H9 (cell line): ENCODE measurements around the gene TRAF3. TPM values are rescaled to one million over a fixed set of nuclear protein-coding genes. Genes with fewer than 3 reads are reported as not detected.

Source experiments
- DNase-seq: peaks from one replicate; pipeline ENCODE4 v3.0.0-alpha.2; 2017
- H2AFZ ChIP-seq: one replicate; pipeline ENCODE4 v1.6.1; 2013; ENCODE audit warnings: mild to moderate bottlenecking, low read length, control low read depth, moderate library complexity
- H2AK5ac ChIP-seq: 2 replicates; pipeline ENCODE4 v1.6.1; 2013; ENCODE audit warnings: low read length, control low read depth, mixed read lengths; ENCODE audit not compliant: insufficient read length
- H2BK120ac ChIP-seq: one replicate; pipeline ENCODE4 v1.6.1; 2013; ENCODE audit warnings: low read depth, mild to moderate bottlenecking, low read length, control low read depth, inconsistent platforms; ENCODE audit not compliant: poor library complexity, severe bottlenecking
- H2BK12ac ChIP-seq: 2 replicates; pipeline ENCODE4 v1.6.1; 2013; ENCODE audit warnings: low read length, control low read depth, mixed read lengths, low read depth; ENCODE audit not compliant: insufficient read length
- H2BK15ac ChIP-seq: 2 replicates; pipeline ENCODE4 v1.6.1; 2013; ENCODE audit warnings: low read depth, low read length, control low read depth
- H2BK20ac ChIP-seq: one replicate; pipeline ENCODE4 v1.6.1; 2013; ENCODE audit warnings: low read depth, mild to moderate bottlenecking, low read length, control low read depth, inconsistent platforms; ENCODE audit not compliant: poor library complexity, severe bottlenecking
- H2BK5ac ChIP-seq: 2 replicates; pipeline ENCODE4 v1.6.1; 2013; ENCODE audit warnings: low read length, control low read depth, mixed read lengths; ENCODE audit not compliant: insufficient read length
- H3K14ac ChIP-seq: 2 replicates; pipeline ENCODE4 v1.6.1; 2013; ENCODE audit warnings: low read length, control low read depth; ENCODE audit not compliant: insufficient read depth
- H3K18ac ChIP-seq: 2 replicates; pipeline ENCODE4 v1.6.1; 2013; ENCODE audit warnings: low read depth, mild to moderate bottlenecking, mixed read lengths, low read length, control low read depth; ENCODE audit not compliant: insufficient read length
- H3K23ac ChIP-seq: 2 replicates; pipeline ENCODE4 v1.6.1; 2013; ENCODE audit warnings: low read length, control low read depth, mixed read lengths, low read depth; ENCODE audit not compliant: insufficient read length
- H3K23me2 ChIP-seq: 2 replicates; pipeline ENCODE4 v1.6.1; 2013; ENCODE audit warnings: low read depth, mild to moderate bottlenecking, mixed read lengths, low read length, control low read depth; ENCODE audit not compliant: insufficient read length, poor library complexity, severe bottlenecking
- H3K27ac ChIP-seq: 2 replicates; pipeline ENCODE4 v1.5.1; 2013; ENCODE audit warnings: low read length, control low read depth, mixed read lengths, low read depth; ENCODE audit not compliant: insufficient read length
- H3K27me3 ChIP-seq: 2 replicates; pipeline ENCODE4 v1.6.1; 2013; ENCODE audit warnings: low read length, control low read depth, inconsistent platforms; ENCODE audit not compliant: insufficient read depth
- H3K4ac ChIP-seq: 2 replicates; pipeline ENCODE4 v1.6.1; 2013; ENCODE audit warnings: low read depth, mild to moderate bottlenecking, control low read depth, inconsistent platforms, low read length, moderate library complexity
- H3K4me1 ChIP-seq: 2 replicates; pipeline ENCODE4 v1.6.1; 2013; ENCODE audit warnings: low read length, control low read depth, inconsistent platforms; ENCODE audit not compliant: insufficient read depth
- H3K4me2 ChIP-seq: 2 replicates; pipeline ENCODE4 v1.6.1; 2013; ENCODE audit warnings: low read length, control low read depth, mixed read lengths; ENCODE audit not compliant: insufficient read length, insufficient read depth
- H3K56ac ChIP-seq: 2 replicates; pipeline ENCODE4 v1.6.1; 2013; ENCODE audit warnings: low read depth, mild to moderate bottlenecking, mixed read lengths, low read length, control low read depth; ENCODE audit not compliant: insufficient read length
- H3K79me1 ChIP-seq: 2 replicates; pipeline ENCODE4 v1.6.1; 2013; ENCODE audit warnings: low read depth, mild to moderate bottlenecking, moderate library complexity, low read length, control low read depth, inconsistent platforms; ENCODE audit not compliant: insufficient read depth, poor library complexity, severe bottlenecking
- H3K79me2 ChIP-seq: 2 replicates; pipeline ENCODE4 v1.6.1; 2013; ENCODE audit warnings: low read length, control low read depth, inconsistent platforms; ENCODE audit not compliant: insufficient read depth
- H3K9ac ChIP-seq: 2 replicates; pipeline ENCODE4 v1.6.1; 2013; ENCODE audit warnings: low read length, control low read depth, mixed read lengths; ENCODE audit not compliant: insufficient read length; ENCODE audit errors: extremely low read depth
- H3K9me3 ChIP-seq: one replicate; pipeline ENCODE4 v1.6.1; 2013; ENCODE audit warnings: low read depth, low read length, inconsistent platforms; ENCODE audit not compliant: control insufficient read depth
- H3T11ph ChIP-seq: one replicate; pipeline ENCODE4 v1.6.1; 2013; ENCODE audit warnings: mild to moderate bottlenecking, low read length, control low read depth, inconsistent platforms
- H4K20me1 ChIP-seq: one replicate; pipeline ENCODE4 v1.6.1; 2013; ENCODE audit not compliant: control insufficient read depth, insufficient read length, insufficient read depth
- H4K5ac ChIP-seq: 2 replicates; pipeline ENCODE4 v1.6.1; 2013; ENCODE audit warnings: low read depth, mild to moderate bottlenecking, mixed read lengths, low read length, control low read depth; ENCODE audit not compliant: insufficient read length
- H4K8ac ChIP-seq: replicated peaks from 2 replicates; pipeline ENCODE4 v1.6.1; 2013; ENCODE audit warnings: low read length, control low read depth, mixed read lengths, low read depth; ENCODE audit not compliant: insufficient read length
- H4K91ac ChIP-seq: 2 replicates; pipeline ENCODE4 v1.6.1; 2013; ENCODE audit warnings: low read depth, mild to moderate bottlenecking, moderate library complexity, mixed read lengths, low read length, control low read depth; ENCODE audit not compliant: insufficient read length
- H3K27ac Mint-ChIP-seq, 3 experiments: 2 replicates in 2 of 3; 3 replicates in 1 of 3; pipeline ENCODE4 v1.8.0; 2020 to 2021; ENCODE audit warnings: mixed read lengths in 3 of 3, mild to moderate bottlenecking in 1 of 3, moderate library complexity in 1 of 3
- H3K27me3 Mint-ChIP-seq: 2 replicates; pipeline ENCODE4 v1.8.0; 2021; ENCODE audit warnings: low read depth, mild to moderate bottlenecking, moderate library complexity, mixed read lengths
- H3K36me3 Mint-ChIP-seq, 3 experiments: 2 replicates in 2 of 3; 3 replicates in 1 of 3; pipeline ENCODE4 v1.8.0; 2020 to 2021; ENCODE audit warnings: low read depth in 3 of 3, mixed read lengths in 3 of 3; ENCODE audit not compliant: insufficient read depth in 1 of 3
- H3K4me1 Mint-ChIP-seq, 2 experiments: 2 replicates each; pipeline ENCODE4 v1.8.0; 2020; ENCODE audit warnings: mixed read lengths in 2 of 2
- H3K4me3 Mint-ChIP-seq, 2 experiments: 2 replicates in 1 of 2; 3 replicates in 1 of 2; pipeline ENCODE4 v1.8.0; 2020 to 2021; ENCODE audit warnings: mild to moderate bottlenecking in 2 of 2, mixed read lengths in 2 of 2, moderate library complexity in 1 of 2
- H3K9me3 Mint-ChIP-seq, 2 experiments: 2 replicates in 1 of 2; 3 replicates in 1 of 2; pipeline ENCODE4 v1.8.0; 2020; ENCODE audit warnings: mild to moderate bottlenecking in 2 of 2, mixed read lengths in 2 of 2, moderate library complexity in 1 of 2
- WGBS: extraction: QIAGEN DNeasy Blood & Tissue Kit; methylation state at CpG from one replicate; pipeline ENCODE4 v1.1.7; 2013; ENCODE audit warnings: missing lambda C conversion rate, low lambda C conversion rate, mixed read lengths; ENCODE audit not compliant: insufficient read length; ENCODE audit errors: extremely low coverage; 5-methylcytosine and 5-hydroxymethylcytosine counted together
- total RNA-seq: library from RNA; stranded (reverse); gene quantifications from 2 replicates; pipeline ENCODE4 v1.2.1, GENCODE V29; 2021
- TF ChIP-seq, protein P1 (sequence below): fragments of 200-600 bp; sonication (generic); conservative IDR thresholded peaks from 3 replicates; pipeline ENCODE4 v1.8.0; 2021; ENCODE audit warnings: antibody characterized with exemption, mild to moderate bottlenecking

Gene TRAF3
- total RNA-seq, 1 experiment from 2014 or later, result 9.6 TPM

DNA sequence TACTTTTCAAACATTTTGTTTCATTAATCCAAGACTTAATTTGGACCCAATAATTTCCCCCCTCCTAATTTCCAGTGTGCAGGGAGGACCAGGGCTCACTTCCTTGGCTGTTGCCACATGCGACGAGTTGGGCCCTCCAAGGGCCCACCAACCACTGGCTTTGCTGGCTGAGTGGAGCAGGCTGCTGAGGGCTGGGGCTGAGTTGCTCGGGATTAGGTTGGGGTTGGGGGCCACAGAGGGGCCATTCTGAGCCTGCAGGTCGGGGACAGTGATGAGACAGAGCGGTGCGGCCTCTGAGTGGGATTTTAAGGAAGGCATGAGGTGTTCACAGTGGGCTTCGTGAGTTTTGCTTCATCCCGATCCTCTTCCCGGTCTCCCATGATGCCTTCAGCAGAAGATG is 6.1 kb upstream of the TRAF3 start:
- no peak overlapping the region for H3K9ac ChIP-seq
- H2BK20ac ChIP-seq, result no peak overlapping the region
- Mint-ChIP-seq H3K27me3 (peaks cover 3% of the 10 kb centered on the region), H3K36me3 (no peaks in the 10 kb centered on the region), H3K4me3 (no peak overlapping the region; a peak in 1 of 5 replicates), H3K4me1 (peaks cover 9 to 16% of the 10 kb centered on the region in 2 experiments), H3K9me3 (no peaks in the 10 kb centered on the region; a peak in 2 of 5 replicates), H3K27ac (peak overlapping the region in 1 of 3 experiments; percentile 20; a peak in 1 of 7 replicates)
- no peak for DNase-seq
- no peak overlapping the region for H4K5ac ChIP-seq
- H3T11ph ChIP-seq, result no peak overlapping the region
- H4K91ac ChIP-seq, result no peak overlapping the region
- no peaks in the 10 kb centered on the region for H3K27me3 ChIP-seq
- no peak overlapping the region for H3K23ac ChIP-seq
- no peak overlapping the region for H3K4ac ChIP-seq
- H3K14ac ChIP-seq, result no peak overlapping the region
- no CpG with 5 or more reads among the region's 9 CpGs for WGBS
- no peaks in the 10 kb centered on the region for H3K79me1 ChIP-seq
- H4K20me1 ChIP-seq, result no peaks in the 10 kb centered on the region
- H3K18ac ChIP-seq, result no peak overlapping the region
- no peak overlapping the region for H3K56ac ChIP-seq
- no peak overlapping the region for H2BK15ac ChIP-seq
- H3K4me2 ChIP-seq, result no peak overlapping the region
- H2AK5ac ChIP-seq, result no peak overlapping the region
- H3K4me1 ChIP-seq, result no peaks in the 10 kb centered on the region; the same call in 1 of the 2 replicates
- H4K8ac ChIP-seq, result no peak overlapping the region
- TF ChIP-seq, protein P1, sequence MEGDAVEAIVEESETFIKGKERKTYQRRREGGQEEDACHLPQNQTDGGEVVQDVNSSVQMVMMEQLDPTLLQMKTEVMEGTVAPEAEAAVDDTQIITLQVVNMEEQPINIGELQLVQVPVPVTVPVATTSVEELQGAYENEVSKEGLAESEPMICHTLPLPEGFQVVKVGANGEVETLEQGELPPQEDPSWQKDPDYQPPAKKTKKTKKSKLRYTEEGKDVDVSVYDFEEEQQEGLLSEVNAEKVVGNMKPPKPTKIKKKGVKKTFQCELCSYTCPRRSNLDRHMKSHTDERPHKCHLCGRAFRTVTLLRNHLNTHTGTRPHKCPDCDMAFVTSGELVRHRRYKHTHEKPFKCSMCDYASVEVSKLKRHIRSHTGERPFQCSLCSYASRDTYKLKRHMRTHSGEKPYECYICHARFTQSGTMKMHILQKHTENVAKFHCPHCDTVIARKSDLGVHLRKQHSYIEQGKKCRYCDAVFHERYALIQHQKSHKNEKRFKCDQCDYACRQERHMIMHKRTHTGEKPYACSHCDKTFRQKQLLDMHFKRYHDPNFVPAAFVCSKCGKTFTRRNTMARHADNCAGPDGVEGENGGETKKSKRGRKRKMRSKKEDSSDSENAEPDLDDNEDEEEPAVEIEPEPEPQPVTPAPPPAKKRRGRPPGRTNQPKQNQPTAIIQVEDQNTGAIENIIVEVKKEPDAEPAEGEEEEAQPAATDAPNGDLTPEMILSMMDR, result no peak
- no peak overlapping the region for H2BK5ac ChIP-seq
- H2BK12ac ChIP-seq, result no peak overlapping the region
- H2AFZ ChIP-seq, result no peak overlapping the region
- no peaks in the 10 kb centered on the region for H3K9me3 ChIP-seq
- H3K79me2 ChIP-seq, result no peaks in the 10 kb centered on the region
- no peak overlapping the region for H3K27ac ChIP-seq
- no peaks in the 10 kb centered on the region for H3K23me2 ChIP-seq
- H2BK120ac ChIP-seq, result no peak overlapping the region
